CD4-positive, alpha-beta T cell treated with Interleukin-6 for 4 hours (primary cell): Measurements from ENCODE around the gene PFKFB2.

Experiments
- DNase-seq: peaks from one replicate; pipeline ENCODE4 v3.0.0-alpha.2; 2020; ENCODE audit warnings: mixed read lengths

Gene PFKFB2

GRCh38 chr1:207052911-207053769 is at the start of gene PFKFB2:
TSS of gene PFKFB2 (plus strand) at chr1:207053275. CDS start at chr1:207054718, 1,443 bp downstream.
- peak; percentile 98 for DNase-seq

- peak; percentile 50 for DNase-seq
Observed at GRCh38 chr1:207004931-207005830, 47.9 kb upstream of the PFKFB2 start.

- DNase-seq: no peak
Observed at GRCh38 chr1:207006083-207006482, 47.0 kb upstream of the PFKFB2 start.

- no peak for DNase-seq
Observed at GRCh38 chr1:207006914-207007313, 46.2 kb upstream of the PFKFB2 start.

- DNase-seq: no peak
Observed at GRCh38 chr1:207007352-207008033, 45.6 kb upstream of the PFKFB2 start.

GRCh38 chr1:207009182-207009850 is 43.8 kb upstream of the PFKFB2 start:
- no peak for DNase-seq

GRCh38 chr1:207009945-207010344 is 43.1 kb upstream of the PFKFB2 start:
- no peak for DNase-seq

- DNase-seq: no peak
Observed at GRCh38 chr1:207010726-207011125, 42.3 kb upstream of the PFKFB2 start.

GRCh38 chr1:207013321-207014085 is 39.6 kb upstream of the PFKFB2 start:
- no peak for DNase-seq

- no peak for DNase-seq
Observed at GRCh38 chr1:207014728-207015127, 38.3 kb upstream of the PFKFB2 start.

- no peak for DNase-seq
Observed at GRCh38 chr1:207015791-207016190, 37.3 kb upstream of the PFKFB2 start.

- DNase-seq: no peak
Observed at GRCh38 chr1:207017615-207018559, 35.2 kb upstream of the PFKFB2 start.

- no peak for DNase-seq
Observed at GRCh38 chr1:207018707-207019106, 34.4 kb upstream of the PFKFB2 start.

- no peak for DNase-seq
Observed at GRCh38 chr1:207019161-207019560, 33.9 kb upstream of the PFKFB2 start.

- no peak for DNase-seq
Observed at GRCh38 chr1:207019661-207020060, 33.4 kb upstream of the PFKFB2 start.

GRCh38 chr1:207020065-207020708 is 32.9 kb upstream of the PFKFB2 start:
- DNase-seq: no peak

GRCh38 chr1:207020709-207021107 is 32.4 kb upstream of the PFKFB2 start:
- no peak for DNase-seq

GRCh38 chr1:207021139-207021861 is 31.8 kb upstream of the PFKFB2 start:
- DNase-seq: no peak

- DNase-seq: no peak
Observed at GRCh38 chr1:207021876-207022596, 31.0 kb upstream of the PFKFB2 start.
